OCI-M2 (cell line): ENCODE data around the gene MTCL1.

ENCODE experiments used
- DNase-seq: peaks from one replicate; lab custom pipeline; 2025; ENCODE audit not compliant: unreplicated experiment; lab: John Stamatoyannopoulos, UW

The MTCL1 gene

DNA sequence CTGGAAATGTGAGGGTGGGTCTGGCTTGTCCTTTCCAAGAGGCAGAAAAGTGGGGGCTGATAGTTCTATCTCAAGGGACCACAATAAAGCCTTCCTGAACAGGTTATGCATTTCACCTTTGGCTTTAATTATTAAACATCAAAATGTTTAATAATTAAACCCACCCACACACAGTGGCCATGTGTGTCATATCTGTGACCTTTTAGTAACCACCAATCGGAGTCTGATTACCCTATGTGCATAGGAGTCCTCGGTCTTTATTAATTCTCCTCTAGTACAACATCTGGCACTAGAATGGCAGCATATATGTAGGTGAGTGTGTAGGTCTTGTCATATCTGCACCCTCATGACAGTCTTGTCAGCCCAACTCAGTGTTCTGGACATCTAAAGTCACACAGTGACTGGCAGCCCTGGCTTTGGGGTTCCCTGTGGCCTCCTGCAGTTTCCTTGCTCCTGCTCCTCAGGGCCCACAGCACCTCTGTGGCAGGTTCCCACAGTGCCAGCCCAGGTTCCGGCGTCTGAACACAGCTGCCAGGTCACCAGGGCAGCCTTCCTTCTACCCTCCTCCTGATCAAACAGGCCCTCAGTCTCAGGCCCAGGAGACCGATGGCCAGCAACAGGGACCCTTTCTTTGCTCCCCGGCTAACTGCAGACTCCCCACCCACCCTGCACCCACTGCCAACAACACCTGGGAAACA is 100.9 kb downstream of the MTCL1 start:
- DNase-seq = no peak

DNA sequence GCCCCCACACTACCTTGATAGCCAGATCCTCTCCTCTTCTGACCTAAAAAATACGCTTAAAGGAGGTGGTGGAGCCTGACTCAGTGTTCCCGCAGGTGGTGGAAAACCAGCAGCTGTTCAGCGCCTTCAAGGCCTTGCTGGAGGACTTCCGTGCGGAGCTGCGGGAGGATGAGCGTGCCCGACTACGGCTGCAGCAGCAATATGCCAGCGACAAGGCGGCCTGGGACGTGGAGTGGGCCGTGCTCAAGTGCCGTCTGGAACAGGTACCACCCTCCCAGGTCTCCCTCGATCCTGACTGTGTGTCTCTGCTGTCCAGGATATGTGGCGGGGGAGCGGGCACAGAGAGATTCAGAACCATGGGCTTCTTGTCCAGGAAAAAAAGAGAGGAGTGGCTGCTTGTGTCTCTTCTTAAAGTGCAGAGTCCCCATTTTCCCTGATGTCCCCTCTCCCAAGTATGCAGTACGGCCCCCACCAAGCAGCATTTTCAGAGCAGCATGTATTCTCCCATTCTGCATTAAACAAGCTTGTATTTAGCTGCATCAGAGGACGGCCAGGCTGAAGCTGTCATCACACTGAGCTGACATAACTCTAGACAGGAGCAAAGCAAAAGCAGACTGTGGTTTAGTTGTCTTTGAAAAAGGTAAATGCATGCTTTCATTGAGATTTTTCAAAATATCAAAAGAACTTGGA is 101.6 kb downstream of the MTCL1 start:
- no peak for DNase-seq

DNA sequence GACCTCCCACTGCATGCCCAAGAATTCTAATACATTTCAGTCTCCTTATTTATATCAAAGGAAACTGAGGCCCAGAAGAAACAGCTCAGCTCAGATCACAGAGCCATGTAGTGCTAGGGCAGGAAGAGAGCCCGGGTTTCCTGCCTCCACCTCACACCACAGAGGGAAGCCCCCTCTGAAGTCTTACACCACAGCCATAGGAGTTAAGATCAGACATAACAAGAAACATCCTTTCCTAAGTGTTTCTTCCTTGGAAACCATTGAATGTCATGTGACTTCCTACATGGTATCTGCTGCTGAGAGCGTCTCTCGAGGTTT is 102.1 kb downstream of the MTCL1 start:
- no peak for DNase-seq

DNA sequence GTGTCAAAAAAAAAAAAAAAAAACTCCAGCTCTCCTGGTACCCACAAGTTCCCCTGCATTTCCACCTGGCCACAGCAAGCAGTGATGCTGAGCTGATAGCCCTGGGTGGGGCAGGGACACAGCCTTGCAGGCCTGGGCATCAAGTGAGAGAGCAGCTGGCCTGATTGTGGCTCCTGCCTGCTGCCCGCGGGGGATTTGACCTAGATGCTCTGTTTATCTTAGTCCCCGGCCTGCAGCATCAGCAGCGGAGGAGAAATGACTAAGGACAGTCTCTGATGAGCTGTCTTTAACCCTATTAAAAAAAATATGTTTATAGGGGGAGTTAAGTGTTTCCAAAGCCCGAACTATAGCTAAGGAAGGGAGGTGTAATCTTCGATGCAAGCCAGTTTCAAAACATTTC is 102.6 kb downstream of the MTCL1 start:
- DNase-seq = no peak

DNA sequence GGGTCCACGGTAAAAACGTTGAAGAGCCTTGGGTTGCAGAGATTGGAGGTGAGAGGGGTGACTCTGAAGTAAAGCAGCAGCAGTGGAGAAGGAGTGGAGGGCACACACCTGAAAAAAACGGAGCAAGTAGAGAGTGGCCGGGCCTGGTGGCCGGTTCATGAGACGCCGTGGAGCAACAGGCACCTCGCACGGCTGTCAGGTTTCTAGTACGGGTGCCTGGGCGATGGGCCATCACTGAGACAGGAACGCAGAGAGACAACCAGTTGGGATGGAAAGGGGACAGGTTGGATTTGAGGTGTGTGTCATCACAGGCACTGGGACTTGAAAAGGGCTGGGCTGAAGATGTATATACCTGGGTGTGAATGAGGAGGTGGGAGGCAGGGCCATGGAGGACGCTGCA is 104.2 kb downstream of the MTCL1 start:
- no peak for DNase-seq

DNA sequence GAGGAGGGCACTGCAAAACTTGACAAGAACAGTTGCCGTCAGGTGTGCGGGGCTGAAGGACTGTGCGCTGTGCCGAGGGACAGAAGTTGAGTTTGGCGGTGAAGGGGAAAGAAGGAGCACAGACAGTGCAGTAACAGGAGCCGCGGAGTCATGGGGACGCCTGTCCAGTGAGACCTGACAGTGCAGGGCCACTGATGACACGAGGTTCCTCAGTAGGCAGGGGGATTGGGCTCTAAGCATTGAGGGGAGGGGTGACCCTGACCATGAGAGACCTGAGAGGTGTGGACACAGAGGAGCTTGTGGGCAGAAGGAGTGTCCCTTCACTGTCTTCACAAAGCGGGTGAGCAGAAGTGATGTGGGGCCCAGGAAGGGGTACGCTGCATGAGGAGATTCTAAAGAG is 104.8 kb downstream of the MTCL1 start:
- no peak for DNase-seq

DNA sequence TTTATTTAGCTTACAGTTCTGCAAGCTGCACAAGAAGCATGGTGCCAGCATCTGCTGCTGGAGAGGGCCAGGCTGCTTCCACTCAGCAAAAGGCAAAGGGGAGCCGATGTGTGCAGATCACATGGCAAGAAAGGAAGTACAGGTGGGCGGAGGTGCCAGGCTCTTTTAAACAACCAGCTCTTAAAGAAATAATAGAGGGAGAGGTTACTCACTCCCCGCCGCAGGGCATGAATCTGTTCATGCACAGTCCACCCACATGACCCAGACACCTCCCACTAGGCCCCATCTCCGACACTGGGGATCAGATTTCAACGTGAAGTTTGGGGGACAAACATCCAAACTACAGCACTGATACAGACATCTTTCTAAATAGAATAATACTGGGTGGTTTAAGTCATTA is 105.8 kb downstream of the MTCL1 start:
- DNase-seq = no peak

DNA sequence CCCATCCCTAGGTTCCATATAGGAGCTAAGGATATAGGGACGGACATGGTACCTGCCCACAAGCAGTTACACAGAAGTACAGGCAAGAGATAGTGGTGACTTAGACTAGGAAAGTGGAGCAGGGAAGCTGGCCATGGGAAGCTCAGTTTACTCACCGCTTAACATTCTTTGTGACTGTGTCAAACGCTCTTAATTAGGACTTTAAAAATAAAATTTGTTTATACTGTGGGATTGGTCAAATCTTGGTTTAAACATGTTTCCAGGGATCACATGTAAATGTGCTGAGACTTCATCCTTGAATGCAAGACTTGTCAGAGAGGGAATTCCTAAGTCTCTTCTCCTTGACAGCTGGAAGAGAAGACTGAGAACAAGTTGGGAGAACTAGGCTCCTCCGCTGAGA is 107.3 kb downstream of the MTCL1 start:
- DNase-seq = no peak

DNA sequence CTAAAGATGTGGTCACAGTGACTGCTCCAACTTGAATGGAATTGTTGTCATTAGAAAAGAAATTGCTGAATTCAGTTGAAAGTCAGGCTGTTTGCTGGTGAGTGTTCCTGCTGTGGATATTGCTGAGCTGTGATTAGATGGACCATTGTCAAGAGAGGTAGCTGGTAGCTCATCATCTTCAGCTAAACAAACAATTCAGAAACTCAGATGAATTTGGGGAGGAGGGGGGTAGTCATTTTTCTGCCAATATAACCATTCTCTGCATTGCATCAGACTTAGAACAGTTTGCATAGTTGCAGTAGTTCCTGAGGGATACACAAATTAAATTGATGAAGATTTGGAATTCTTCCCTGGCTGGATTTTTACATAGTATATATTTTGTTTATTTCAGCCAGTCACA is 108.3 kb downstream of the MTCL1 start:
- no peak for DNase-seq

DNA sequence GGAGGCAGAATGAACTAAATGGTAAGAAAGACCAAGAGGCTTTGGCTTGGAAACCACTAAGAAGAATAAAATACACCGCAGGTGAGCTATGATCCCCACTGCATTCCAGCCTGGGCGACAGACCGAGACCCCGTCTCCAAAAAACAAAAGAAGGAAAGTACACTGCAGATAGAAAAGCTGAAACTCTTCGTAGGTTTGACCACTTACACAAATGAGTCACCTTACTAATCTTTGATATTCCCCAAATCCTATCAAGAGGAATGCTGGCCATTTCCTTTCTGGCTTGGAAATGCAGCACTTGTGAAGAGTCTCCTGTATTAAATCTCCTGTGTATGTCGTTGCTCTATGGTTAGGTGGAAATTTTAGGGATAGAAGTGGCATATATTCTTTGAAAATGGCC is 108.8 kb downstream of the MTCL1 start:
- DNase-seq = no peak

DNA sequence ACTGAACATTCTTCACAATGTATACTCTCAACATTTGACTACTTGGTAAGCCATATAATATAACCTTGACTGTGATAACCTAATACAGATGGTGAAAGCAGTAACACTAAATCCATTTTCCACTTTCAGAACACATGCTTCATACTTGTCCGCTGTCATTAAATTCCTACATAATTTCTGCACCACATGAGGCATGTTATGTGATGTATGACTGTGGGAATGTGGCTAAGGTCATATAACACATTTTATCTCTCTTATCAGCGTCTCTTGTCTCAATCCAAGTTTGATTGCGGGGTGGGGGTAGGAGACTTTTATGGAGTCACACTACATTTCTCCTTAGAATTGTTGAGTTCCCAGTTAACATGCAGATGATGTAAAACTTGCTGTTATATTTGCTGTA is 110.9 kb downstream of the MTCL1 start:
- DNase-seq = no peak

DNA sequence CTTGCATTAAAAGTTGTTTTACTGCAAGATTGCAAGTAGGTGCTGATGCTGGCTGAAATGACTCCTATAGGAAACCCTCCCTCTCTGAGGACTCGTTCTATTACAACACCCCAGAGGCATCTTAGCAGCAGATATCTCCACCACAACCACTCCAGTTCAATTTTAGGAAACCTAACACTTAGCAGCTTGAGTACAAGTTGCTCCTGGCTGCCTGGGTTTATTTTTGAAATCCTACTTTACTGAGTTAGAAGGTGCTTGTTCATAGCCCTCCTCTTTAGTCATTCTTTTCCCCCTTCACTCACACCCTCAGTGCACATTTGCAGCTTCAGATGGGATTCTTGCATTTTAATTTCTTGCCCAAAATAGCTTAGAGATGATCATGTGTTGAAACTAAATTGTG is 111.5 kb downstream of the MTCL1 start:
- no peak for DNase-seq

DNA sequence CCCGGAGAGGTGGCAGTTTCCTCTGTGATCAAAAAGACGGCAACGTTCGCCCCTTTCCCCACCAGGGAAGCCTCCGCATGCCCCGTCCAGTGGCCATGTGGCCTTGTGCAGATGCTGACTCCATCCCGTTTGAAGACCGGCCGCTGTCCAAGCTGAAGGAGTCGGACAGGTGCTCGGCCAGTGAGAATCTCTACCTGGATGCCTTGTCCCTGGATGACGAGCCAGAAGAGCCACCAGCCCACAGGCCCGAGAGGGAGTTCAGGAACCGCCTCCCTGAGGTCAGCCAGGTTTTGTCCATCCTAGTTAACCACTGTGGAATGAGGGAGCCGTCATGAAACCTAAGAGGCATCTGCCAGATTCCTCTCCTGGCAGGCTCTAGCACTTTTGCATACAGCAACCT is 113.6 kb downstream of the MTCL1 start:
- no peak for DNase-seq

DNA sequence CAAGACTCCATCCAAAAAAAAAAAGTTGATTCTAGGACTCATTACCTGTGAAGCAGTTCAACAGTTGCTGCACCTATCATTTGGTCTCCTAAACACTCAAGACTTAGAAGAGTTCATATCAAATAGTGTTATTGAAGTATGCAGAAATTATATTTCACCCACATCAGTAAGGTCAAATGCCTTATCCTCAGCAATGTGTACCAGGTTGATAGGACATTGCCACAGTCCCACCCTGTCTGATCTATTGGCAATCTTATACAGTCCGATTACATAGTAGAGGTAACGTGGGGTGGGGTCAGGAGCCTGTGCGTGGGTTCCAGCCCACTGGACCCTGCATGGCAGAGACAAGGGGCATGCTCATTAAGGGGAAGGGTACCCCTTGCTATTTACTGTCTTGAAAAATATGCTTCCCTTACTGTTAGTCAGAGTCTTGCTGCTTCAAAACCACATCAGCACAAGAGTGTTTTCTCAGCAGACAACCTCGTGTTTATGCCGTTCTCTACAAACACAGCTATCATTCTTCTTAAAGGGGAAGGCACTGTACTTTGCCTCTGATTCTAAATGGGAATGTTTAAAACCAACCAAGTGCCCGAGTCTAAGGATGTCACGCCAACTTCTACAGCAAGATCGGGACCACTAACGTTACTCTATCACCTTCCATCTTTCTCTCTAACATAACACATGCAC is 115.2 kb downstream of the MTCL1 start:
- no peak for DNase-seq

DNA sequence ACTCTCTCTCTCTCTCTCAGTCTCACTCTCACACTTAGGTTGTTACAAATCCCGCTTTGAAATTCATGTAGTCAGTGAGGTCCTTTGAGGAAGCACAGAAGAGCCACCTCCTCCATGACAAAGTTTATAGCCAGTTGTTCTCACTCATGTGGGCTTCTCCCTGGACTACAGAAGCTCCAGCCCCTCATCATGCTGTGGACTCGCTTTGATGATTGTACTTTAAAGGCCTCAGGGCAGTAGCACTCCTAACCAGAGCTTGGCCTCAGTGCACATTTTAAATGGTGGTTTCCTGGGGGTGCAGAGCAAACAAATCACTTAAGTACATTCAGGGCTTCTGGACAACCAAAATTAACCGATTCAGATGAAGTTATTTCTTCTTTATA is 115.7 kb downstream of the MTCL1 start:
- no peak for DNase-seq

DNA sequence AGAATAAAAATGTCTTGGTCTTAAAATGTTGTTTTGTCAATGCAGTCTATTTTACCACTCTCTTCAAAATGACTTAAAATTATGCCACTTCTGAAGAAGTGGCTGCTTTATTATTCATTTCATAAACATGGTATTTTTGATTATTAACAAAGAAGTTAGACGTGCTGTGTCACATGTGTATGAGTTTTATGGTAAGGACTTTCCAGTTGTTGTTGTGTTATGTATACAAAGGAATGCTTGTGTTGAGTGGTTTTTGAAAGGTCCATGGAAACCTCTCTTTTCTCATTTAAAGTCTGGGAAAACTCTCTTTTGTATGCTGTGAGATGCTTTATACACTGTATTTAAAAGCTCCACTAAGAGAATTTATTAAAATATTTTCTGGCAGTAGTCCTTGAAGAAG is 116.2 kb downstream of the MTCL1 start:
- DNase-seq = no peak

DNA sequence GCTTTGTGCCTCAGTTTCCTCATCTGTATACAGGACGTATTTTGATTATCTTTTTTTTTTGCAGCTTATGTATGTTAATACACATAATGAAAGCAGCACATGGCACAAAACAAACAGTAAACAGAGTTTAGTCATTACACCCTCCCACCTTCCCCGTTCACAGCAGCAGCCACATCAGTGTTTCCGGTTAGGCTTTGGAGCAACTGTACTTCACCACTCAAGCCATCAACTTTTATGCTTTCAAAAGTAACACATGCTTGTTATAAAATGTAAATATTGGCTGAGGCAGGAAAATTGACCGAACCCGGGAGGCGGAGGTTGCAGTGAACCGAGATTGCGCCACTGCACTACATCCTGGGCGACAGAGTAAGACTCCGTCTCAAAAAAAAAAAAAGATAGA is 117.3 kb downstream of the MTCL1 start:
- DNase-seq = no peak

DNA sequence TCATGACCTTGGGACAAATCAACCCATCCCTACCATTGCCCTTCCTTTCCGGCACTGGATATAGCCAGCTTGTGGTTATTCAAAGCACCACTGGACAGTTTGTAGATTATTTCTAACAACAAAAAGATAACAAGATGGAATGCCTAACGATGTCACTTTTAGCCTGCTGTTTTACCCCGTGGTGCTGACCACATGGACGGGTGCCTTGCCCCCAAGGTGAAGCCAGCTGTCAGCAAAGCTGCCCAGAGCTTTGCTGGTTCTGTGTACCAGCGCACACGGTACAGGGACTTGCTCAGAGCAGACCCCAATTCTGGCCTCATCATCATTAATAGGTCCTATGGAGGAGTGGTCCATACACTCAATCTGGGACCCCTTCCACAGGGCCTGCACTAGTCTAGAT is 118.2 kb downstream of the MTCL1 start:
- DNase-seq = no peak

DNA sequence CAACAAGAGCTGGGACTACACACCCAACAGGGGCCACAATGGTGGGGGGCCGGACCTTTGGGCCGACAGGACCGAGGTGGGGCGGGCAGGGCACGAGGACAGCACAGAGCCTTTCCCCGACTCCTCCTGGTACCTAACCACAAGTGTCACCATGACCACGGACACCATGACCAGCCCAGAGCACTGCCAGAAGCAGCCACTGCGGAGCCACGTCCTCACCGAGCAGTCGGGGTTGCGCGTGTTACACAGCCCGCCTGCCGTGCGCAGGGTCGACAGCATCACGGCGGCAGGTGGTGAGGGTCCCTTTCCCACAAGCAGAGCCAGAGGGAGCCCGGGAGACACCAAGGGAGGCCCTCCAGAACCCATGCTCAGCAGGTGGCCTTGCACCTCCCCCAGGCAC is 119.5 kb downstream of the MTCL1 start:
- DNase-seq = no peak

DNA sequence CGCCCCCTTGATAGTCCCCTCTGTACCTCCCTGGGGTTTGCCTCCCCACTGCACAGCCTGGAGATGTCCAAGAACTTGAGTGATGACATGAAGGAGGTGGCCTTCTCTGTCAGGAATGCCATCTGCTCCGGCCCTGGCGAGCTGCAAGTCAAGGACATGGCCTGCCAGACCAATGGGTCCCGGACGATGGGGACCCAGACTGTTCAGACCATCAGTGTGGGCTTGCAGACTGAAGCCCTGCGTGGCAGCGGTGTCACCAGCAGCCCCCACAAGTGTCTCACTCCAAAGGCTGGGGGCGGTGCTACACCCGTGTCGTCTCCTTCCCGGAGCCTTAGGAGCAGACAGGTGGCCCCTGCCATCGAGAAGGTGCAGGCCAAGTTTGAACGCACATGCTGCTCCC is 119.9 kb downstream of the MTCL1 start:
- no peak for DNase-seq

DNA sequence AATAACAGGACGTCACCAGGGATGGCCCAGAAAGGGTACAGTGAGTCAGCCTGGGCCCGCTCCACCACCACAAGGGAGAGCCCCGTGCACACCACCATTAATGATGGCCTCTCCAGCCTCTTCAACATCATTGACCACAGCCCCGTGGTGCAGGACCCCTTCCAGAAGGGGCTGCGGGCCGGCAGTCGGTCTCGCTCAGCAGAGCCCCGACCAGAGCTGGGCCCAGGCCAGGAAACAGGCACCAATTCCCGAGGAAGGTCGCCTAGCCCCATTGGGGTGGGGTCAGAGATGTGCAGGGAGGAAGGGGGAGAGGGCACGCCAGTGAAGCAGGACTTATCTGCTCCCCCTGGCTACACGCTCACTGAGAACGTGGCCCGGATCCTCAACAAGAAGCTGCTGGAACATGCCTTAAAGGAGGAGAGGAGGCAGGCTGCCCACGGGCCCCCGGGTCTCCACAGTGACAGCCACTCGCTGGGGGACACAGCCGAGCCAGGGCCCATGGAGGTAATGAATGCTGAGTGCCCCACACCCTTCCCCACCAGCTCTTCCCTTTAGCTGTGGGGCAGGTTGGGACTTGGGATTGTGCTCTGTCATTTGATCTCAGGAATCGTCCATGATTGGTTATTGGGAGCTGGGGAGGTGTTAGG is 120.5 kb downstream of the MTCL1 start:
- DNase-seq = no peak

DNA sequence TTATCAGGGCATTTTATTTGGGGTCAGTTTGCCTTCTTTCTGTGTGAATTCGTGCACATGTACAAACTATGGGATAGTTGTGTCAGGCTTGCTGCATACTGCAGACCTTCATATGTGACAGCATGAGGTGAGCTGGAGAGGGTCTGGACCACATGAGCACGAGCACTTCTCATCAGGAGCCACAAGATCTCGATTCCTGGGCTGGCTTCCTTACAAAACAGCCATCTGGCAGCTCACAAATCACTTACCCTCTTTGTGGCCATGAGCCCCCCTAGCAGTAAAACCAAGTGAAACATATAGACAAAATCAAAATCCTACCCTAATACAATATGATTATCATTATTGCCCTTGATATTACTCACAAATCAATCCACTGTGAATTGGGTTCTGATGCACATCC is 121.2 kb downstream of the MTCL1 start:
- DNase-seq = no peak
